HG02885 (cell line): ENCODE data around the gene CDCA7.
"Not testable (repeated sequence)": the region's sequence is repeated elsewhere in the genome, so short reads cannot be mapped to it uniquely, and the experiment has no call there.

Experiments
- ATAC-seq: cut with Tn5 transposase; IDR thresholded peaks from one replicate; pipeline ENCODE4 v1.9.1; 2021; ENCODE audit warnings: mild to moderate bottlenecking; ENCODE audit not compliant: unreplicated experiment, poor library complexity

Gene CDCA7

DNA sequence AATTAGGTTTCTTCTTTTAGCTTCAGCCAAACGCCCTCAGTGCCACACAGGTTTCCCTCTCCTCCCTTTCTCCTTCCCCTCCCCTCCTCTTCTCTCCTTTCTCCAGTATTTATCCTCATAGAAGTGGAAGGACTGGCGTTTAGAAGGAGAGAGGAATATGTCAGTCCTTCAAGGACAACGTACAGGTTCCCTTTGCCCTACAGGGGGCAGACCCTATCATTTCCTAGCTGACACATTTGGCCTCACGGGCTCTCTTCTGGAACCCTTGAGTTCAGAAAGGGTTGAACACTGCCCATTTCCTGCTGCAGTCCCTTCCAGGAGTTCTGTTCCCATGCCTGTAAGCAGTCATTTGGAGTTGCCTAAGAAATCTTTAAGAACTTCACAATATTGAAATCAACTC, 46.1 kb downstream of the CDCA7 start:
- no peak for ATAC-seq

DNA sequence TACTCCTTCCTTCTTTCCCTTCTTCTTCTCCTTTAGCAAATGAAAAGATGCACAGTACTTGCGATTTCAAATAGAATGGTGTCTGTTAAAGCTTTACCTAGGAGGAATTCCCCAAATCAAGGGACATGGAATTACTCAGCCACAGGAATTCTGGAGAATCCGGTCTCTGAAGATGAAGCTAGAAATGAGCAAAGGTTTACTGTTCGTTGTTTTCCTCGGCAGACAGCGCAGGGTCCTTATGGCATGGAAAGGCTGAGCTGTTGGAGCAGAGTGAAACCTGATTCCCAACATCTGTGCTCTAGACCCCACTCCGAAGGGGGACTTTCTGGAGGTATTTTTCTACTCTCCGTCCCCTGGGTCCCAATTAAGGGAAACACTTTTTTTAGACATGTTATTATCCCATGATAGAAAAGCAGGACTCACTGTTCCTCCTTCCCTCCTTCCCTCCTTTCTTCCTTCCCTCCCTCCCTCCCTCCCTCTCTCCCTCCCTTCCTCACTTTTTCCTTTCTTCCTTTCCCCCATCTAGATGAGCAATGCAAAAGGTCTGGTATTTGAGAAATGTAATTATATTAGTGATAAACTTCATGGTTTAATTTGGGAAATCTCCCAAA, 47.1 kb downstream of the CDCA7 start:
- ATAC-seq = no peak

GRCh38 chr2:173402405-173402974, 47.8 kb downstream of the CDCA7 start:
- ATAC-seq = peak; percentile 78

DNA sequence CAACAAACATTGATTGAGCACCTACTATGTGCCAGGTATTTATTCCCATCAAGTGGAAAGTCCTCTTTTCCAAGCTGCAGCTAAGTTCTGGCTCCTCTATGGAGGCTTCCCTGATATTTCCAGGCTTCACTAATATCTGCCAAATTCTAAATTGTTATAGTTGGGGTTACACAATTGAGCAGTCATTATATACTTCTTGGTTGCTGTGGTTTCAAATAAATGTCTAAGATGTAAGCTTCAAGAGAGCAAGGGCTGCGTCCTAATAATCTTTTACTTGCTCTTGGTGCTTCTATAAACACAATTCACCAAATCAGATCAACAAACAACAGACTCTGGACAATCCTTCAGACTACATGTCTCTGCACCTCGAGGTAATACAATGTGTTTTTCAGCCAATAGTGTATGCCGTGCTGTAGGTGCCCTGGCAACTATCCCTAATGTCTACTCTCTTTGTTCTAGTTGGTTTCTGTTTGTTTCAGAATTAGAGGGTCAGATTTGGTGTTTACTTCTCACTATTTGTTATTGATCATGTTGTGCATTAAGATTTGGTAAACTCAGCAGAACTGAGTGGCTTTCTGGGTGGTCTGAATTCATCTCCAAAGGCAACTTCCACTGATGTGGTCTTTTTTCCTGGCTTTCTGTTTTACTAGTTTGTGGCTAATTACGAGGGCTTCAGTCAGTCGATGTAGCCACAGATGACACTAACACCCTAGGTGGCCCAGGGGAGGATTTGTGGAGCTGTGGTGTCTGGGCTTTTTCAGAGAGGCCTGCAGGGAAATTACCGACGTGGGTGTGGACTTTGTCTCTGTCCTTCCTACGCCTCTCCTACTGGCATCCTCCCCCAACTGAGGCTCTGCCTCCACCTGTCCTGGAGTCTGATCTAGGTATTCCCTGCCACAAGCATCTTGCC, 50.4 kb downstream of the CDCA7 start:
- no peak for ATAC-seq

DNA sequence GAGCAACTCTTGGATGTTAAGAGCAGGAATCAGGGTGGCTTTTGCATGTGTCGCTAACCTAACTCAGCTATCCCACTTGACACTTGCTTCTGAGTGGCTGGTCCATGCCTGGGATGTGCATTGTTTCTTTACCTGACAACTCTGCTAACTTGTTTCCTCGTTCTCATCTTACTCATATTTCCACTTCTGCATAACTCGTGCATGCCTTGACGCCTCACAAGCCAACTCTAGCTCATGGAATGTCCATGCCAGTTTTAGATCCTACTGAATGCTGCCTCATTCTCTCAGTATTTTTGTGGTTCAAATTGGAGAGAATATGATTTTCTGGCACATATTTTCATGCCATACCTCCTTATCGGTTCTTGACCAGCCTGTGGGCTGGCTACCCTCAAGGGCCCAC, 52.5 kb downstream of the CDCA7 start:
- no peak for ATAC-seq

- no peak for ATAC-seq
These were observed 53.0 kb downstream of the CDCA7 start for GRCh38 chr2:173407646-173408045.

DNA sequence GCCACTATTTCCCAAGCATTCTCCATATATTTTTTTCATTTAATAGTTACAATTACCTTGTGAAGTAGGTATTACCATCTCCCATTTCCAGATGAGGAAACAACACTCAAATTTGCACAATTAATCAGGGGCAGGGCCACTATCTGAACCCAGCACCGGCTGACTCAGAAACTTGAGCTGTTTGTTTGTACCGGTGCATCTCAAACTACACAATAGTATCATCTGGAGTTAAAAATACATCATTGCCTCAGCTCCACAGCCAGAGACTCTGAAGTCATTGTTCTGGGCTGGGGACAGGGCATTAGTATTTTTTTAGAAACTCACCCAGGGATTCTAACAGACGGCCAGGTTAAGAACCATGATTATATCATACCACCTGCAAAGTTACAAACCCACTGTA, 55.9 kb downstream of the CDCA7 start:
- no peak for ATAC-seq

GRCh38 chr2:173412628-173413027, 58.0 kb downstream of the CDCA7 start:
- ATAC-seq = no peak

GRCh38 chr2:173414823-173415322, 60.2 kb downstream of the CDCA7 start:
- ATAC-seq = no peak

- no peak for ATAC-seq
These were observed 61.0 kb downstream of the CDCA7 start for GRCh38 chr2:173415431-173416381.

DNA sequence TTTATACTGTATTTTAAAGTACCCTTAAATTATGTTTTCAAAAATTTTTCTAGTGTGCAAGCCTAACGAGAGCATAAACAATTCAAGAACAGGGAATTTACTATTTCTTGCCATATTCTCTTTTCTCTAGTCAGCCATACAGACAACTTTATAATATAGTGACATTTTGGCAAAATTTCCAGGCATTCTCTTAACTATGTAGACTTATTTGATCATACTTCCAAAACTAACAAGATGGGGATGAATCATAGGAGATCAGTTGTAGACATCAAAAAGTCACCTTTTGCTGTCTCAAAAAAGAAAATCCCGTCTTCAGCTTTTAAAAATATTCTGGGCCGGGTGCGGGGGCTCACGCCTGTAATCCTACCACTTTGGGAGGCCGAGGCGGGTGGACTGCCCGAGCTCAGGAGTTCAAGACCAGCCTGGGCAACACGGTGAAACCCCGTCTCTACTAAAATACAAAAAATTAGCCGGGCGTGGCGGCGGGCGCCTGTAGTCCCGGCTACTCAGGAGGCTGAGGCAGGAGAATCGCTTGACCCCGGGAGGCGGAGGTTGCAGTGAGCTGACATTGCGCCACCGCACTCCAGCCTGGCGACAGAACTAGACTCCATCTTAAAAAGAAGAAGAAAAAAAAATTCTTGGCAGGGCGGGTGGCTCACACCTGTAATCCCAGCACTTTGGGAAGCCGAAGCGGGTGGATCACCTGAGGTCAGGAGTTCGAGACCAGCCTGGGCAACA, 61.9 kb downstream of the CDCA7 start:
- ATAC-seq = not testable (repeated sequence)

- ATAC-seq = no peak
These were observed 62.7 kb downstream of the CDCA7 start for GRCh38 chr2:173417341-173417740.

GRCh38 chr2:173417802-173418201, 63.1 kb downstream of the CDCA7 start:
- ATAC-seq = no peak
